GM12801 (cell line): ENCODE results near the gene PRUNE1.

Experiments
- TF ChIP-seq, protein P1 (sequence below): IDR thresholded peaks from one replicate; pipeline ENCODE4 v1.5.1; 2011; ENCODE audit warnings: control low read depth; ENCODE audit not compliant: insufficient read length; ENCODE audit errors: extremely low read depth

The PRUNE1 gene

DNA sequence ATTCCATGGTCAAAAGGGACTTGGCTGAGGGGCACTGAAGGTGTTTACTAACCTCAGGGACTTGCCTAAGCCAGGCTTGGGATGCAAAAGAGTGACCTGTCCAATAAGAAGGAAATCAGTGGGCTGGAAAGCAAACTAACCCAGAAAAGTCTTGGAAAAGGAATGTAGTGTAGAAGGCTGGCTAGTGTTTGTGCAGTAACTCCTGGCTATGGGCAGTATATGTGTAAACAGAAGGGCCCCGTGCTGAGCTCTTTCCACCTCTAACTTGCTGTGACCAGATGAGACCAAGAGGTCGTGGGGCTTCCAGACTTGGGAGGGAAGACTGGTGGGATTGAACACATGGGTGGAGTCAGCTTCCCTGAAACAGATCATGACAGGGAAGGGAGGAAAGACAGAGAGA is 5.6 kb upstream of the PRUNE1 start:
- TF ChIP-seq, protein P1, sequence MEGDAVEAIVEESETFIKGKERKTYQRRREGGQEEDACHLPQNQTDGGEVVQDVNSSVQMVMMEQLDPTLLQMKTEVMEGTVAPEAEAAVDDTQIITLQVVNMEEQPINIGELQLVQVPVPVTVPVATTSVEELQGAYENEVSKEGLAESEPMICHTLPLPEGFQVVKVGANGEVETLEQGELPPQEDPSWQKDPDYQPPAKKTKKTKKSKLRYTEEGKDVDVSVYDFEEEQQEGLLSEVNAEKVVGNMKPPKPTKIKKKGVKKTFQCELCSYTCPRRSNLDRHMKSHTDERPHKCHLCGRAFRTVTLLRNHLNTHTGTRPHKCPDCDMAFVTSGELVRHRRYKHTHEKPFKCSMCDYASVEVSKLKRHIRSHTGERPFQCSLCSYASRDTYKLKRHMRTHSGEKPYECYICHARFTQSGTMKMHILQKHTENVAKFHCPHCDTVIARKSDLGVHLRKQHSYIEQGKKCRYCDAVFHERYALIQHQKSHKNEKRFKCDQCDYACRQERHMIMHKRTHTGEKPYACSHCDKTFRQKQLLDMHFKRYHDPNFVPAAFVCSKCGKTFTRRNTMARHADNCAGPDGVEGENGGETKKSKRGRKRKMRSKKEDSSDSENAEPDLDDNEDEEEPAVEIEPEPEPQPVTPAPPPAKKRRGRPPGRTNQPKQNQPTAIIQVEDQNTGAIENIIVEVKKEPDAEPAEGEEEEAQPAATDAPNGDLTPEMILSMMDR, result no peak

DNA sequence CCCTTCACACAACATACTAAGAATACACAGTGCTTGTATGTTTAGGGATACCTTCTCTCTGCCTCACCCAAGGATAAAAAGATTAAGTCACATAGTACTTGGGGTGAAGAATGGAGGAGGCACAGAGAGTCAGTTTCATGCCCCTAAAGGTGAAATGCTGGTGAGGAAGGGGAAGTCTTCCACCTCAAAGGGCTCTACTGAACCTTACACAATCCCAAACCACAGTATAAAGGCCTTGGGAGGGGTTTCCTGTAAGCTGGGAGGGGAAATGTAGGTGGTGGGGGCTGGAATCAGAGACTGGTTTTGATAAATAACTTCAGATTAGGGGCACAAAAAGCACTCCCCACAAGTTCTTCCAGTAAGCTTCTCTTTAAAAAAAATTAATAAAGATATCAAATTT is 5.1 kb upstream of the PRUNE1 start:
- TF ChIP-seq, protein P1, result no peak

DNA sequence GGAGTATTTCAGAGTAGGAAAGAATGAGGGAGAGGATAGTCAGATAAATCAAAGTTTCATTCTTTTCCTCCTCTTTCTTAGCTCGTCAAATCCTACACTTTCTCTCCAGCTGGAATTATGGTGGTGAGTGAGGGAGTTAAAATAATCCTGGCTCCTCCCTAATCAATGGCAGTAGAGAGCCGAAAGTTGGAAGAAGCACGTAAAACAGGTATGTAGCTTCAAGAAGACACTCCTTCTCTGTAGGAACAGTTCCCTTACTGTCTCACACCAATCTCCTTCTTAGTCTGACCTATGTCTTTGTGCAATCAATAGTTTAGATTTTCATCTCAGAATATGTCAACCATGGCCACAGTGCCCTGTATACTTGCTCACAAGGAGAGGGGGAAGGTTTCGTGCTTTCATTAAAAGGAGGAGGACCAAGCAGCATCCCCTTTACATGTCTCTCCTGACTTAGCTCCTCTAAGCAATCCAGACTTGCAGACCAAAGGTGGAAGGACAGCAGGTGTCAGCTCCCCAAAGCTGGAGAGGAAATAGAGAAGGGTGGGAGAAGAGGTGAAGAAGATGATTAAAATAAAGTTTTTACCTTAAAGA is 2.4 kb upstream of the PRUNE1 start:
- TF ChIP-seq, protein P1, result no peak

DNA sequence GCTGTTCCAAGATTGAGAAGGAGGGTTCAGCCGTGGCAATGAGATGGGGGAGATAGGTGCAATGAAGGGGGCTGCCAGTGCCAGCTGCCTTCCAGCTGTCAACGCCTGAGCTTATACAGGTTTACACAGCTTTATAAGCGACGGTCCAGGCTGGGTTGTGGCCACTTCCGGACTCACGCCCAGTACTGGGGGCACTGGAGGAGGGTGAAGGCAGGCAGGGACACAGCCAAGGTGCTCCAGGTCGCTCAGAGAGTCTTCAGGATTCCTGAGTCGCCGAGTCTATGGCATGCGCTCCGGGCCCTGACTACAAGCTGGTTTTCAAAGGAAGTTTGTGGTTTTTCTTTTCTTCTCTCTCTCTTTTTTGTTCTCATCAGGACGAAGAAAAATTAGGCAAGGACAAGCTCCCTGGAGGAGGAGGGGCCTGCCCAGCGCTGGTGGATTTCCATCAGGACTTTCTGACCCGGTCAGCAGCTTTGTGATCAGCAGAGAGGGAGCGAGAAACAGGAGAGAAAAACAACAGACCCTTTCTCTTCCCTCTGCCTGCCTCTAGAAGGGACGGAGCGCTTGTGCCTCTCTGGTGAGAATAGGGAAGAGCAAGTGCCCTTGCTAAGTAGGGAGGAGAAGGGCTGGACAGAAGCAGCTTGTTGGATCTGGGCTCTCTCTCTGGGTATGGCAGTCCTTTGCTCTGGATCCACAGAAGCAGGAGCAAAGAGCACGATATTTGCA is 1.8 kb upstream of the PRUNE1 start, which contains the start of gene MINDY1:
MINDY1 (minus strand) TSS at position 576 of the 726 bp plus-strand sequence. CDS start 4,285 bp downstream, outside the sequence.
- TF ChIP-seq, protein P1, result no peak

DNA sequence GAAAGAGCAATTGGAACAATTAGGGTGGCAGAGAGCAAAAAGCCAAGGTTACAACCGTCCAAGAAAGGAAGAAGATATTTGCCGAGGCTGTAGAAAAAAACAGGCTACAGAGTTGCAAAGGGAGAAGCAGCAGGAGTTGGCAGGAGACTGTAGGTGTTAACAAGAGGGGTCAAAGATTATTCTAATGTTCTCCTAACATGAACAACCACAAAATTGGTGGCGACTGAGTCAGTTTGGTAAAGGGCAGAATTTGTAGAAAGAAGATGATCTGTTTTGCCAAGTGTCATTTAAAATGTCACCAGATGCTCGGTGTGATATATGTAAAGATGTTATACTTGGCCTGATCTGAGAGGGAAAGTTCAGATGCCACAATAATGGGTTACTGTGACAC is 401 bp upstream of the PRUNE1 start:
- TF ChIP-seq, protein P1, result no peak

DNA sequence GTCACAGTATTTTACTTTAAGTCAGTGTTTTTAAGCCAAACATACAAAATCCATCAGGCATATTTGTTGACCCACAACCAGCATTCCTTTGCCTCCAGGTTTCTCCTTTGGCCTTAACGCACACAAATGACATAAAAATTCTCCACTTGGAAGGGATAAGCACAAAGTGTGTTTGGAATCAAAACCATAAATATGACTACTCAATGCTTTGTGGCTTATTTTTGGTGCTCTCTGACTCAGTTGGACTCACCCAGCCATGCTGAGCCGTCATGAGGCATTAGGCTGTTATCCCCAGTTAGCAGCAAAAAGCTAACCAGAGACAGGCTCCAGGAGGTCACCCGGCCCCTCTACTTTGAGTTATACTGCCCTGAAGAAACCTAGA is 948 bp downstream of the PRUNE1 start:
- TF ChIP-seq, protein P1, result no peak

DNA sequence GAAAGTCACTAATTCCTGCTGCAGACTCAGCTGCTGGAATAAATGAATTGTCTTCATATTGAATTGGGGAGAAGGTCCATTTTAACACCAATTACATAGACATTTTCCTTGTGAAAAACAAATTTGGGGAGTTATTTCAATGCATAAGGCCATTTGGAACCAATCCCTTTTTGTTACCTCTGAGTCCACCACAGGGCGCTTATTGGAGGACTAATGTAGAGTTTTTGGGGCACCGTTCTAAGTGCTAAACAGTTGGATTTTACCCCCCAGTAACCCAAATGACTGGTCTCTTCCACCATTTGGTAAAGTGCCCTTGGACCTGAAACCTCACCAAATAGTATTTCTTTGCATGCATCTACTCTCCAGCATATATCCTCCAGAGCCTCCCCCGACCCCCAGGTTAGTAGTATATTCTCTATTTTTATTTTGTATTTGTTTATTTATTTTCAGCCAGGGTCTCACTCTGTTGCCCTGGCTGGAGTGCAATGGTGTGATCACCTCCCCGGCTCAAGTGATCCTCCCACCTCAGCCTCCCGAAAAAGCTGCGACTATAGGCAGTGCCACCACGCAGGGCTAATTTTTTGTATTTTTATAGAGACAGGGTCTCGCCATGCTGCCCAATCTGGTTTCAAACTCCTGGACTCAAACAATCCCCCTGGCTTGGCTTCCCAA is 1.6 kb downstream of the PRUNE1 start:
- TF ChIP-seq, protein P1, result no peak
